A549 (cell line): ENCODE measurements around the gene USP54. TPM values are rescaled to one million over a fixed set of nuclear protein-coding genes. Genes with fewer than 3 reads are reported as not detected.

Experiments used
- ATAC-seq, 2 experiments: fragments of 200-7000 bp in 1 of 2; fragments of >200 bp in 1 of 2; cut with Nextera tagmentation in 1 of 2; cut with Tn5 transposase in 1 of 2; 3 replicates each; pipeline versions ENCODE4 v1.8.0 to v1.9.1; 2018 to 2020; ENCODE audit warnings: mild to moderate bottlenecking in 1 of 2, moderate library complexity in 1 of 2
- CTCF ChIA-PET: fragments of 300-600 bp; sonication (Branson Sonifier 250); formaldehyde crosslinking; extraction: SDS; loops from one replicate; lab custom pipeline; 2021; ENCODE audit warnings: antibody characterized with exemption, inconsistent platforms; lab: Yijun Ruan, JAX
- POLR2A ChIA-PET: fragments of 350-600 bp; formaldehyde crosslinking; extraction: SDS; loops from one replicate; lab custom pipeline; 2021; ENCODE audit warnings: antibody characterized with exemption, inconsistent platforms; lab: Yijun Ruan, JAX
- DNase-seq, 2 experiments: peaks; one replicate each; pipeline versions ENCODE4 v3.0.0 to v3.0.0-alpha.2; 2011 to 2016; ENCODE audit warnings: low read depth in 1 of 2, low spot score in 1 of 2
- FAIRE-seq: peaks from 2 replicates; lab custom pipeline; 2011; peaks lifted over from hg19 to GRCh38; lab: Jason Lieb, UNC
- H3K27ac ChIP-seq, 2 experiments: fragments of >200 bp; sonication (Bioruptor Twin); formaldehyde crosslinking; 3 replicates each; pipeline ENCODE4 v1.5.1; 2016 to 2017
- H3K4me1 ChIP-seq: fragments of >200 bp; sonication (Bioruptor Twin); formaldehyde crosslinking; 3 replicates; pipeline ENCODE4 v1.6.1; 2016
- H3K4me2 ChIP-seq: fragments of >200 bp; sonication (Bioruptor Twin); formaldehyde crosslinking; 3 replicates; pipeline ENCODE4 v1.6.1; 2016
- H3K4me3 ChIP-seq: fragments of >200 bp; sonication (Bioruptor Twin); formaldehyde crosslinking; 3 replicates; pipeline ENCODE4 v1.5.1; 2016
- H3K9me3 ChIP-seq: fragments of >200 bp; sonication (Bioruptor Twin); formaldehyde crosslinking; 3 replicates; pipeline ENCODE4 v1.6.1; 2016
- BHLHE40 ChIP-seq: IDR thresholded peaks from 2 replicates; pipeline ENCODE4 v1.6.1; 2012; ENCODE audit warnings: low read depth, low read length, inconsistent platforms
- CEBPB ChIP-seq, 2 experiments: fragments of >200 bp in 1 of 2; sonication (Bioruptor Twin) in 1 of 2; formaldehyde crosslinking in 1 of 2; IDR thresholded peaks; 2 replicates each; pipeline ENCODE4 v1.6.1; 2012 to 2016
- CHD4 ChIP-seq: fragments of 200-600 bp; sonication (generic); IDR thresholded peaks from 2 replicates; pipeline ENCODE4 v1.6.1; 2016; ENCODE audit warnings: antibody characterized with exemption, mild to moderate bottlenecking, borderline replicate concordance
- FOSL2 ChIP-seq, 2 experiments: fragments of 450-650 bp in 1 of 2; fragments of >200 bp in 1 of 2; sonication (Bioruptor Twin) in 1 of 2; formaldehyde crosslinking; IDR thresholded peaks; 2 replicates each; pipeline versions ENCODE4 v1.5.0 to v1.6.1; 2016 to 2020; ENCODE audit warnings: mild to moderate bottlenecking in 1 of 2, moderate library complexity in 1 of 2
- HEYL ChIP-seq: fragments of 250-450 bp; sonication (Bioruptor Pico); IDR thresholded peaks from 2 replicates; pipeline ENCODE4 v1.8.0; 2021; ENCODE audit warnings: mild to moderate bottlenecking, moderate library complexity
- JUN ChIP-seq, 2 experiments: fragments of >200 bp; sonication (Bioruptor Twin); formaldehyde crosslinking; IDR thresholded peaks; 2 replicates in 1 of 2; 3 replicates in 1 of 2; pipeline ENCODE4 v1.6.1; 2016 to 2017
- MAFK ChIP-seq: fragments of 450-650 bp; IDR thresholded peaks from 2 replicates; pipeline ENCODE4 v1.6.1; 2014; ENCODE audit not compliant: partially characterized antibody
- POLR2AphosphoS2 ChIP-seq: conservative IDR thresholded peaks from 2 replicates; pipeline ENCODE4 v1.6.1; 2012; ENCODE audit warnings: low read length, improper control_type of control experiment, inconsistent platforms
- RARB ChIP-seq: fragments of 250-450 bp; sonication (Bioruptor Pico); IDR thresholded peaks from 2 replicates; pipeline ENCODE4 v1.8.0; 2021; ENCODE audit warnings: mild to moderate bottlenecking, moderate library complexity
- RCOR1 ChIP-seq: fragments of 150-350 bp; IDR thresholded peaks from 2 replicates; pipeline ENCODE4 v1.6.1; 2014; ENCODE audit warnings: antibody characterized with exemption, low read length, low read depth
- ZFP36 ChIP-seq: fragments of 450-650 bp; IDR thresholded peaks from 2 replicates; pipeline ENCODE4 v1.6.1; 2014; ENCODE audit warnings: borderline replicate concordance; ENCODE audit not compliant: partially characterized antibody
- WGBS: methylation state at CpG from one replicate; pipeline ENCODE4 v1.1.6; 2017; ENCODE audit errors: missing lambda C conversion rate; 5-methylcytosine and 5-hydroxymethylcytosine counted together
- polyA minus RNA-seq: library from RNA; depleted of rRNA, polyadenylated mRNA; stranded (reverse); fragments of >200 nt; gene quantifications from 2 replicates; pipeline ENCODE4 v1.2.3, GENCODE V29; 2011; rRNA and poly(A)+ RNA removed
- polyA plus RNA-seq, 4 experiments: library from polyadenylated mRNA; depleted of rRNA in 3 of 4; stranded (reverse); fragments of >200 nt; fragmentation: RNase III in 1 of 4; extraction: RNeasy Plus Mini Kit Qiagen cat#74134 plus additional on column Dnase treatment in 1 of 4; gene quantifications; 2 replicates in 3 of 4; 3 replicates in 1 of 4; pipeline ENCODE4 v1.2.3, GENCODE V29; 2011 to 2017
- TF ChIP-seq, protein P1 (sequence below): fragments of 150-350 bp; IDR thresholded peaks from 2 replicates; pipeline ENCODE4 v1.6.1; 2014; ENCODE audit warnings: low read depth, mild to moderate bottlenecking, low read length
- TF ChIP-seq, protein P2 (sequence below): fragments of 200-600 bp; sonication (generic); IDR thresholded peaks from 2 replicates; pipeline ENCODE4 v1.6.1; 2016; ENCODE audit warnings: antibody characterized with exemption, mild to moderate bottlenecking, moderate library complexity
- TF ChIP-seq, protein P3 (sequence below): fragments of 250-450 bp; sonication (Bioruptor Pico); IDR thresholded peaks from 2 replicates; pipeline ENCODE4 v1.5.0; 2020; ENCODE audit warnings: low read depth, mild to moderate bottlenecking, moderate library complexity
- TF ChIP-seq, protein P4 (sequence below): IDR thresholded peaks from 2 replicates; pipeline ENCODE4 v1.6.1; 2012; ENCODE audit warnings: low read depth, borderline replicate concordance
- TF ChIP-seq, protein P5 (sequence below): fragments of 250-450 bp; sonication (Bioruptor Pico); IDR thresholded peaks from 2 replicates; pipeline ENCODE4 v1.5.0; 2021; ENCODE audit warnings: mild to moderate bottlenecking, moderate library complexity, borderline replicate concordance
- TF ChIP-seq, protein P6 (sequence below): fragments of >200 bp; sonication (Bioruptor Twin); formaldehyde crosslinking; IDR thresholded peaks from 3 replicates; pipeline ENCODE4 v1.6.1; 2016

USP54 gene, protein sequence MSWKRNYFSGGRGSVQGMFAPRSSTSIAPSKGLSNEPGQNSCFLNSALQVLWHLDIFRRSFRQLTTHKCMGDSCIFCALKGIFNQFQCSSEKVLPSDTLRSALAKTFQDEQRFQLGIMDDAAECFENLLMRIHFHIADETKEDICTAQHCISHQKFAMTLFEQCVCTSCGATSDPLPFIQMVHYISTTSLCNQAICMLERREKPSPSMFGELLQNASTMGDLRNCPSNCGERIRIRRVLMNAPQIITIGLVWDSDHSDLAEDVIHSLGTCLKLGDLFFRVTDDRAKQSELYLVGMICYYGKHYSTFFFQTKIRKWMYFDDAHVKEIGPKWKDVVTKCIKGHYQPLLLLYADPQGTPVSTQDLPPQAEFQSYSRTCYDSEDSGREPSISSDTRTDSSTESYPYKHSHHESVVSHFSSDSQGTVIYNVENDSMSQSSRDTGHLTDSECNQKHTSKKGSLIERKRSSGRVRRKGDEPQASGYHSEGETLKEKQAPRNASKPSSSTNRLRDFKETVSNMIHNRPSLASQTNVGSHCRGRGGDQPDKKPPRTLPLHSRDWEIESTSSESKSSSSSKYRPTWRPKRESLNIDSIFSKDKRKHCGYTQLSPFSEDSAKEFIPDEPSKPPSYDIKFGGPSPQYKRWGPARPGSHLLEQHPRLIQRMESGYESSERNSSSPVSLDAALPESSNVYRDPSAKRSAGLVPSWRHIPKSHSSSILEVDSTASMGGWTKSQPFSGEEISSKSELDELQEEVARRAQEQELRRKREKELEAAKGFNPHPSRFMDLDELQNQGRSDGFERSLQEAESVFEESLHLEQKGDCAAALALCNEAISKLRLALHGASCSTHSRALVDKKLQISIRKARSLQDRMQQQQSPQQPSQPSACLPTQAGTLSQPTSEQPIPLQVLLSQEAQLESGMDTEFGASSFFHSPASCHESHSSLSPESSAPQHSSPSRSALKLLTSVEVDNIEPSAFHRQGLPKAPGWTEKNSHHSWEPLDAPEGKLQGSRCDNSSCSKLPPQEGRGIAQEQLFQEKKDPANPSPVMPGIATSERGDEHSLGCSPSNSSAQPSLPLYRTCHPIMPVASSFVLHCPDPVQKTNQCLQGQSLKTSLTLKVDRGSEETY (N-terminal part only)
- polyA plus RNA-seq (2011; rRNA removed) (32.5 and 35.4 TPM in 2 replicates), polyA plus RNA-seq (2017; fragmentation: RNase III; extraction: RNeasy Plus Mini Kit Qiagen cat#74134 plus additional on column Dnase treatment) (8.3 to 9.0 TPM (median 8.8 TPM) in 3 replicates), polyA minus RNA-seq (42.4 and 45.1 TPM in 2 replicates)
- 8.3 and 10.1 TPM in 2 replicates for polyA plus RNA-seq (2012; cell fraction: cytosol; rRNA removed)
- 10.7 and 17.0 TPM in 2 replicates for polyA plus RNA-seq (2012; cell fraction: nucleus; rRNA removed)

DNA sequence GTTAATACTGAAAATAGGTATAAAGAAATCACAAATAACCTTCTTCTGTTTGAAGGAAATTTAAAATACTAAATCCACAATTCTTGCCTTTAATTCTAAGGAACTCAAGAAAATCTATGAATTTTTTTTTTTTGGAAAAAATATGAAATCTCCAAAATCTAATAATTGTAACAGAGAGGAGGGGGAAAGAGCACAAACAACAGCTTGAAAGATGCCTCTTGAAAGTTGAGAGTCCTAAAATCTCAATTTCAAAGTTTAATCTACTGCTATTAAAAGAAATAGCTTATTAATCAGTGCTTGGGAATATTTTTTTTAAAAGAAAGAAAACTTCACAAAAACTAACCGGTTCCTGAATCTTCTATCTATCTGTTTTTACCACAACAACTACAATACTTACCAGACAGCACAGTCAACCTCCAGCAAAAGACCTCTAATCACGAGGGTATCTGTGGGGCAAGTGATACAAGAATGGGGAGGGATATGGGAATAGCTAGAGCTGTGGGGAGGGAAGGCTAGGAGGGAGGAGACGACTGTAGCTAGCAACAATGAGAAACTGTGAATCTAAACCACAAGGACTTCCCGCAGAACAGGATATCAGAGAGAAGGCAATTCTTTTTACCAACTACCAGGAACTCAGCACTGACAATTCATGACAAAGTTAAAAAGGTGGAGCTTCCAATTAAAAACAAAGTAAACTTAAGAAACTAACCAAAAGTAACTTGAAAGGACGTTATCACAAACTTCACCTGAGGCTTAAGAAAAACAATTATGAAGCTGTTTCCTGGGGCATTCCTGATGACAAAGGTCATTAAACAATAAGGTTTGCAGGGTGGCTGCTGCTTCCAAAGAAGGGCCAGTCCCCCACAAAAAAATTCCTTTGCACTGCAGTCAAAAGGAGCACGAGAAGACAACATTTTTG lies at the start of gene USP54:
USP54 (minus strand) TSS at position 462 of the 919 bp plus-strand sequence. CDS start 15,684 bp downstream, outside the sequence.
- H3K4me3 ChIP-seq, result peak within 1 kb of the TSS; percentile 11; the same call in 1 of the 3 replicates
- 30% methylated on average over 6 of the region's 6 CpGs for WGBS
- TF ChIP-seq BHLHE40 (no peak), JUN (IDR thresholded peaks at IDR 0.05) (no peak), FOSL2 (IDR thresholded peaks at IDR 0.05) (no peak), FOSL2 (CRISPR knock-in tag; IDR thresholded peaks at IDR 0.05) (no peak), POLR2AphosphoS2 (no peak), RCOR1 (no peak), RARB (CRISPR knock-in tag) (no peak)
- TF ChIP-seq, protein P1, sequence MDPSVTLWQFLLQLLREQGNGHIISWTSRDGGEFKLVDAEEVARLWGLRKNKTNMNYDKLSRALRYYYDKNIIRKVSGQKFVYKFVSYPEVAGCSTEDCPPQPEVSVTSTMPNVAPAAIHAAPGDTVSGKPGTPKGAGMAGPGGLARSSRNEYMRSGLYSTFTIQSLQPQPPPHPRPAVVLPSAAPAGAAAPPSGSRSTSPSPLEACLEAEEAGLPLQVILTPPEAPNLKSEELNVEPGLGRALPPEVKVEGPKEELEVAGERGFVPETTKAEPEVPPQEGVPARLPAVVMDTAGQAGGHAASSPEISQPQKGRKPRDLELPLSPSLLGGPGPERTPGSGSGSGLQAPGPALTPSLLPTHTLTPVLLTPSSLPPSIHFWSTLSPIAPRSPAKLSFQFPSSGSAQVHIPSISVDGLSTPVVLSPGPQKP, result no peak
- TF ChIP-seq, all 56 proteins: peak for 0
- CTCF ChIA-PET, result interaction anchor here (1.1 to 1.4 kb wide), 3 partner anchors 9 to 62 kb away, joined by 3 to 5 read pairs (median 4); no protein-coding TSS in a partner anchor
- Histone ChIP-seq H3K4me2 (peak within 1 kb of the TSS; percentile 87), H3K27ac (peak within 1 kb of the TSS; percentile 66 to 71), H3K9me3 (no peaks in the 10 kb centered on the region), H3K4me1 (peaks cover 55% of the 10 kb centered on the region)
- DNase-seq (peak in 1 of 2 experiments; percentile 28), FAIRE-seq (no peak), ATAC-seq (peak; percentile 36 to 57; a peak in 3 of 6 replicates)
- POLR2A ChIA-PET, result no interaction called here

DNA sequence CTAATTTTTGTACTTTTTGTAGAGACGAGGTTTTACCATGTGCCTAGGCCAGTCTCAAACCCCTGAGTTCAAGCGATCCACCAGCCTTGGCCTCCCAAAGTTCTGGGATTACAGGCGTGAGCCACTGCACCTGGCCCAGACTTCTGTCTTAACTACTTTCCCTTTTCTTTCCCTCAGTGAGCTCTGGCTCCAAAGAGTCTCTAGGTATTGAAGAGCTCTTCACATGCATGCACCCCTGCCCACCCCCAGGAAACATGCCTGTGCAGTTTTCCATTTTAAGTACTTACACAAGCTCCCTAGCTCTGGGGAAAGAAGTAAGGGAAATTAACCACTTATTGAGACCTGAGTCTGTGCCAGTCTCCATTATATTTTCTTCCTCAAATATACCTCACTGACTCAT lies 48.1 kb upstream of the USP54 start:
- Histone ChIP-seq H3K4me1 (no peaks in the 10 kb centered on the region), H3K27ac (no peak overlapping the region), H3K4me2 (no peak overlapping the region), H3K9me3 (no peaks in the 10 kb centered on the region), H3K4me3 (no peak overlapping the region)
- FAIRE-seq (no peak), DNase-seq (no peak), ATAC-seq (no peak)
- WGBS, result 60% methylated on average over 3 of the region's 3 CpGs
- ChIA-PET CTCF (interaction anchor here (0.6 to 15.6 kb wide), 2 partner anchors 107 to 132 kb away, joined by 3 to 378 read pairs; no protein-coding TSS in a partner anchor), POLR2A (no interaction called here)
- TF ChIP-seq POLR2AphosphoS2, result no peak
- TF ChIP-seq MAFK, result no peak
- no peak for TF ChIP-seq ZFP36
- TF ChIP-seq, protein P2, sequence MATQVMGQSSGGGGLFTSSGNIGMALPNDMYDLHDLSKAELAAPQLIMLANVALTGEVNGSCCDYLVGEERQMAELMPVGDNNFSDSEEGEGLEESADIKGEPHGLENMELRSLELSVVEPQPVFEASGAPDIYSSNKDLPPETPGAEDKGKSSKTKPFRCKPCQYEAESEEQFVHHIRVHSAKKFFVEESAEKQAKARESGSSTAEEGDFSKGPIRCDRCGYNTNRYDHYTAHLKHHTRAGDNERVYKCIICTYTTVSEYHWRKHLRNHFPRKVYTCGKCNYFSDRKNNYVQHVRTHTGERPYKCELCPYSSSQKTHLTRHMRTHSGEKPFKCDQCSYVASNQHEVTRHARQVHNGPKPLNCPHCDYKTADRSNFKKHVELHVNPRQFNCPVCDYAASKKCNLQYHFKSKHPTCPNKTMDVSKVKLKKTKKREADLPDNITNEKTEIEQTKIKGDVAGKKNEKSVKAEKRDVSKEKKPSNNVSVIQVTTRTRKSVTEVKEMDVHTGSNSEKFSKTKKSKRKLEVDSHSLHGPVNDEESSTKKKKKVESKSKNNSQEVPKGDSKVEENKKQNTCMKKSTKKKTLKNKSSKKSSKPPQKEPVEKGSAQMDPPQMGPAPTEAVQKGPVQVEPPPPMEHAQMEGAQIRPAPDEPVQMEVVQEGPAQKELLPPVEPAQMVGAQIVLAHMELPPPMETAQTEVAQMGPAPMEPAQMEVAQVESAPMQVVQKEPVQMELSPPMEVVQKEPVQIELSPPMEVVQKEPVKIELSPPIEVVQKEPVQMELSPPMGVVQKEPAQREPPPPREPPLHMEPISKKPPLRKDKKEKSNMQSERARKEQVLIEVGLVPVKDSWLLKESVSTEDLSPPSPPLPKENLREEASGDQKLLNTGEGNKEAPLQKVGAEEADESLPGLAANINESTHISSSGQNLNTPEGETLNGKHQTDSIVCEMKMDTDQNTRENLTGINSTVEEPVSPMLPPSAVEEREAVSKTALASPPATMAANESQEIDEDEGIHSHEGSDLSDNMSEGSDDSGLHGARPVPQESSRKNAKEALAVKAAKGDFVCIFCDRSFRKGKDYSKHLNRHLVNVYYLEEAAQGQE, result no peak
- TF ChIP-seq CEBPB (IDR thresholded peaks at IDR 0.05), result no peak
- TF ChIP-seq, protein P3, sequence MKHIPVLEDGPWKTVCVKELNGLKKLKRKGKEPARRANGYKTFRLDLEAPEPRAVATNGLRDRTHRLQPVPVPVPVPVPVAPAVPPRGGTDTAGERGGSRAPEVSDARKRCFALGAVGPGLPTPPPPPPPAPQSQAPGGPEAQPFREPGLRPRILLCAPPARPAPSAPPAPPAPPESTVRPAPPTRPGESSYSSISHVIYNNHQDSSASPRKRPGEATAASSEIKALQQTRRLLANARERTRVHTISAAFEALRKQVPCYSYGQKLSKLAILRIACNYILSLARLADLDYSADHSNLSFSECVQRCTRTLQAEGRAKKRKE, result no peak
- TF ChIP-seq CHD4, result no peak
- TF ChIP-seq, protein P4, sequence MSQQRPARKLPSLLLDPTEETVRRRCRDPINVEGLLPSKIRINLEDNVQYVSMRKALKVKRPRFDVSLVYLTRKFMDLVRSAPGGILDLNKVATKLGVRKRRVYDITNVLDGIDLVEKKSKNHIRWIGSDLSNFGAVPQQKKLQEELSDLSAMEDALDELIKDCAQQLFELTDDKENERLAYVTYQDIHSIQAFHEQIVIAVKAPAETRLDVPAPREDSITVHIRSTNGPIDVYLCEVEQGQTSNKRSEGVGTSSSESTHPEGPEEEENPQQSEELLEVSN, result no peak
- TF ChIP-seq HEYL (CRISPR knock-in tag), result no peak
- TF ChIP-seq, protein P5, sequence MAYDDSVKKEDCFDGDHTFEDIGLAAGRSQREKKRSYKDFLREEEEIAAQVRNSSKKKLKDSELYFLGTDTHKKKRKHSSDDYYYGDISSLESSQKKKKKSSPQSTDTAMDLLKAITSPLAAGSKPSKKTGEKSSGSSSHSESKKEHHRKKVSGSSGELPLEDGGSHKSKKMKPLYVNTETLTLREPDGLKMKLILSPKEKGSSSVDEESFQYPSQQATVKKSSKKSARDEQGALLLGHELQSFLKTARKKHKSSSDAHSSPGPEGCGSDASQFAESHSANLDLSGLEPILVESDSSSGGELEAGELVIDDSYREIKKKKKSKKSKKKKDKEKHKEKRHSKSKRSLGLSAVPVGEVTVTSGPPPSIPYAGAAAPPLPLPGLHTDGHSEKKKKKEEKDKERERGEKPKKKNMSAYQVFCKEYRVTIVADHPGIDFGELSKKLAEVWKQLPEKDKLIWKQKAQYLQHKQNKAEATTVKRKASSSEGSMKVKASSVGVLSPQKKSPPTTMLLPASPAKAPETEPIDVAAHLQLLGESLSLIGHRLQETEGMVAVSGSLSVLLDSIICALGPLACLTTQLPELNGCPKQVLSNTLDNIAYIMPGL (CRISPR knock-in tag), result no peak
- TF ChIP-seq, protein P6, sequence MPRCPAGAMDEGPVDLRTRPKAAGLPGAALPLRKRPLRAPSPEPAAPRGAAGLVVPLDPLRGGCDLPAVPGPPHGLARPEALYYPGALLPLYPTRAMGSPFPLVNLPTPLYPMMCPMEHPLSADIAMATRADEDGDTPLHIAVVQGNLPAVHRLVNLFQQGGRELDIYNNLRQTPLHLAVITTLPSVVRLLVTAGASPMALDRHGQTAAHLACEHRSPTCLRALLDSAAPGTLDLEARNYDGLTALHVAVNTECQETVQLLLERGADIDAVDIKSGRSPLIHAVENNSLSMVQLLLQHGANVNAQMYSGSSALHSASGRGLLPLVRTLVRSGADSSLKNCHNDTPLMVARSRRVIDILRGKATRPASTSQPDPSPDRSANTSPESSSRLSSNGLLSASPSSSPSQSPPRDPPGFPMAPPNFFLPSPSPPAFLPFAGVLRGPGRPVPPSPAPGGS, result no peak
